GM21390 (cell line): Measurements from ENCODE around the gene C16orf87.

Source experiments
- ATAC-seq: cut with Tn5 transposase; IDR thresholded peaks from one replicate; pipeline ENCODE4 v1.9.1; 2021; ENCODE audit not compliant: unreplicated experiment

C16orf87 gene

DNA sequence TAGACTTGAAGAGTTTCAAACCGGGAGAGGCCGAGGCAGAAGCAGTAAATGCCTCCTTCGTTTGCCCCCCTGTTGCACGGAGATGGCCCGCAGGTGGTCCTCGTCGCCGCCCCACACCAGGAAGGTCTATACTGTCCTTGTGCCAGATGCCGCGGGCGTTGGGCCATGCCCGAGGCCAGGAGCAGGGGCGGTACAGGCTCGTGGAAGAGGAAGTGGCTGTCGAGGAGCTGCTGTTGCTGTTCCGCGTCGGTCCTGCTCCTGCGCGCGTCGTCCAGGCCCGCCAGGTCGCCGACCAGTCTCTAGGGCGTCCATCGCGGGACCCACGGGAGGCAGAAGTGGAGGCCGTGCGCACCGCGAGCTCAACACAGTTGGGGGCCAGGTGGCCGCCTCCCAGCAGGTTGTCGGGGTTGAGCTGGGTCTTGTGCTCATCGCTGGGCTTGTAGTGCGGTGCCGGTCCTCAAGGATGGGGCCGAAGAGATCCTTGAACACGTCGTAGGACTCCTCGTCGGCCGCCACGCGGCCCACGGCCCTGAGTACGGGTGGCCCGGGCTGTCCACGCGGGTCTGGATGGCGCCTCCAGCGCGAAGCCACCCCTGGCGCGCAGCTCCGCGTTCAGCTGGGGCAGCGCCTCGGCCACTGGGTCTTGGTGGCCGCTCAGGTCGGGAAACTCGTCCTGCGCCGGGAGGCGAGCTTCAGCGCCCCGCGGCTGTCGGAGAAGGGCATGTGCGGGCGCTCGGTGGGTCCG, 13.1 kb upstream of the C16orf87 start:
- no peak for ATAC-seq

DNA sequence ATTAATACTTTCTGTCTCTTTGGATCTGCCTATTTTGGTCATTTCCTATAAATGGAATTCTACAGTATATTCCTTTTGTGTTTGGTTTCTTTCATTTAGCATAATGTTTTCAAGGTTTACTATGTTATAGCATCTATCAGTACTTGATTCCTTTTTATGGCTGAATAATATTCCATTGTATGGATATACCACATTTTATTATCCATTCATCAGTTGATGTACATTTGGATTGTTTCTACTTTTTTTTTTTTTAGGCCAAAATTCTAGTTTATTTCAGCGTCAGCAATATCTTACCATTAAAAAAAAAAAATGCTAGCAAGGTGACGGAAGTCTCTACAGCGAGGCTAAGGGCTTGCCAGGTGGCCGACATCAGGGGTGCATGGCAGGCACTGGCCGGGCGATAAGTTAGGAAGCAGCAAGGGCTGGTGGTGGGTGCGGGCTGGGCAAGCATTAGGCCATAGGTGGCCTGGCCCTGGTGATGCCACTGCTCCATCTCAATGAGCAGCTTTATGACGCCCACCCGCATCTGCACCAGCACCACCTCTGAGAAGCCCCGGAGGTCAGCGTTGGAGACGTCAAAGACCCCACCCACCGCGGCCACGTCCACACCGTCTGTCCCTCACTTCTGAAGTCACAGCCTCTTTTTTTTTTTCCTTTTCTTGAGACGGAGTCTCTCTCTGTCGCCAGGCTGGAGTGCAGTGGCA, 11.4 kb upstream of the C16orf87 start:
- ATAC-seq: no peak

- no peak for ATAC-seq
Measured at GRCh38 chr16:46839986-46840443, 9.0 kb upstream of the C16orf87 start.

DNA sequence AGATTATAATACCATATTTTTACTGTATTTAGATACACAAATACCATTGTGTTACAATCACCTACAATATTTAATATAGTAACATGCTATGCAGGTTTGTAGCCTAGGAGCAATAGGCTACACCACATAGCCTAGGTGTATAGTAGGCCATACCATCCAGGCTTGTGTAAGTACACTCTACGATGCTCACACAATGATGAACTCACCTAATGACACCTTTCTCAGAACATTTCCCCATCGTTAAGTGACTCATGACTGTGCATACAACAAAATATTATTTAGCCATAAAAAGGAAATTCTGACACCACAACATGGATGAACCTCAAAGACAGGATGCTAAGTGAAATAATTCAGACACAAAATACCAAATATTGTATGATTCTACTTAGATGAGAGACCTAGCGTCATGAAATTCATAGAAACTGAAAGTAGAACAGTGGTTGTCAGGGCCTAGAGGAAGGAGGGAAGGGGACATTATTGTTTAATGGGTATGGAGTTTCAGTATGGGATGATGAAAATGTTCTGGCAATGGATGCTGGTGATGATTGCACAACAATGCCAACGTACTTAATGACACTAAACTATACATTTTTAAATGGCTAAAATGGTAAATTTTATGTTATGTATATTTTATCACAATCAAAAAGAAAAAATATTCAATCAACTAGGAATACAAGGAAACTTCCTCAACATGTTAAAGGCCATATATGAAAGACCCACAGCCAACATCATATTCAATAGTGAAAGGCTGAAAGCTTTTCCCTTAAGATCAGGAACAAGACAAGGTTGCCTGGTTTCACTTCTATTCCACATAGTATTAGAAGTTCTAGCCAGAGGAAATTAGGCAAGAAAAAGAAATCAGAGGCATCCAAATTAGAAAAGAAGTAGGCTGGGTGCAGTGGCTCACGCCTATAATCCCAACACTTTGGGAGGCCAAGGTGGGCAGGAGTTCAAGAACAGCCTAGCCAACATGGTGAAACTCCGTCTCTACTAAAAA, 5.9 kb upstream of the C16orf87 start:
- ATAC-seq: no peak

DNA sequence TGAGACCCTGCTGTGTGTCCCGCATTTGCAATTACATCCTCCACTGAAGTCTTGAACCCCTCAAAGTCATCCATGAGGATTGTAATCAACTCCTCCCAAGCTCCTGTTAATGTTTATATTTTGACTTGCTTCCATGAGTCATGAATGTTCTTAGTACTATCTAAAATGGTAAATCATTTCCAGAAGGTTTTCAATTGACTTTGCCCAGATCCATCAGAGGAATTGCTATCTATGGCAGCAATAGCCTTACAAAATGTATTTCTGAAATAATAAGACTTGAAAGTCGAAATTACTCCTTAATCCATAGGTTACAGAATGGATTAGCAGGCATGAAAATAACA, 2.5 kb upstream of the C16orf87 start:
- no peak for ATAC-seq

DNA sequence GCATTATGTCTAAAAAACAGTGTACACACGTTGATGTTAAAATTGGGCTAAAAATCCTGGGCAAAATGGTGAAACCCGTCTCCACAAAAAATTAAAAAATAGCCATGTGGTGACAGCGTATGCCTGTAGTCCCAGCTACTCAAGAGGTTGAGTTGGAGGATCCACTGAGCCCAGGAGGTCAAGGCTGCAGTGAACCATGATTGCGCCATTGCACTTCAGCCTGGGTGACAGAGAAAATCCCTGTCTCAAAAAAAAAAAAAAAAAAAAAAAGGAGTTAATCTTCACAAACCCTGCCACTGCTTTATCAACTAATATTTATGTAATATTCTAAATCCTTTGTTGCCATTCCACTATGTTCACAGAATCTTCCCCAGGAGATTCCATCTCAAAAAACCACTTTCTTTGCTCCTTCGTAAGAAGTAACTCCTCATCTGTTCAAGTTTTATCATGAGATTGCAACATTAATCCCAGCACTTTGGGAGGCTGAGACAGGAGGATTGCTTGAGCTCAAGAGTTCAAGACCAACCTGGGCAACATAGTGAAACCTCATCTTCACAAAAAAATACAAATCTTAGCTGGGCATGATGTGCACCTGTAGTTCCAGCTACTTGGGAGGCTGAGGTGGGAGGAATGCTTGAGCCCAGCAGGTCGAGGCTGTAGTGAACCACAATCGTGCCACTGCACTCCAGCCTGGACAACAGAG, 1.9 kb upstream of the C16orf87 start:
- ATAC-seq: no peak

DNA sequence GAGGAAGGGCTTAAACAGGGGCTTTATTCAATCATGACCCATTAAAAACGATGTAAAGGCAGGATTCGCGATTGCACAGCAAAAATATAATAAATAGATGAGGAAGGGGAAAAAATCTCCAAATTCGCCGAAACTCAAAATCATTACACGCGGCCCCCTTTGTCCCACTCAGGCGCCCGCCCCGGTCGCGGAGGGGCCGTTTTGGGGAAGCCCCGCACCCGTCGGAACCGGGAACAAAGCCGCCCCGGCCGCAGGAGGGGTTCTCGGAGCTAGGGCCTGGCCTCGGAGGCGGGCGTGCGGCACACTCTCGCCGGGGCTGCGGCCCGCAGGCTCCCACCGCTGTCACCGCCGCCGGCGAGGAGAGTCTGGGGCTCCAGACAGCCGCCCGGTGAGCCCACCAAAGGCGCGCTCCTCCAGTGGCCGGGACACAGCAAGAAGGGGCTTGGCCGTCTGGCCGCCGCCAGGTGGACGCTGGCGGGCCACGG, 521 bp downstream of the C16orf87 start:
- ATAC-seq: peak; percentile 9

DNA sequence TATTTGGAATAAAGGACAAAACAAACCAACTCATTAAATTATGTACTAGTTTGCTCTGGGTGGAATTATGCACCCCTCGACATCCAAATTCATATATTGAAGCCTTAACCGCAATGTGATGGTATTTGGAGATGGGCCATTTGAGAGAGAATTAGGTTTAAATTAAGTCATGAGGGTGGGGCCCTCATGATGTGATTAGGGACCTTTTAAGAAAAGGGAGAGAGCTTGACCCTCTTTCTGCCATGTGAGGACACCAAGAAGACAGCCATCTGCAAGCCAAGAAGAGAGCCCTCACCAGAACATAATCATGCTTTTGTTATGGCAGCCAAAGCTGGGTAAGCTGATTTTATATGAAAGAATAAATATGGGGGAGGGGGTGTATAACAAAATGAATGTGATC, 2.0 kb downstream of the C16orf87 start:
- ATAC-seq: no peak

GRCh38 chr16:46828292-46828691, 2.7 kb downstream of the C16orf87 start:
- no peak for ATAC-seq

DNA sequence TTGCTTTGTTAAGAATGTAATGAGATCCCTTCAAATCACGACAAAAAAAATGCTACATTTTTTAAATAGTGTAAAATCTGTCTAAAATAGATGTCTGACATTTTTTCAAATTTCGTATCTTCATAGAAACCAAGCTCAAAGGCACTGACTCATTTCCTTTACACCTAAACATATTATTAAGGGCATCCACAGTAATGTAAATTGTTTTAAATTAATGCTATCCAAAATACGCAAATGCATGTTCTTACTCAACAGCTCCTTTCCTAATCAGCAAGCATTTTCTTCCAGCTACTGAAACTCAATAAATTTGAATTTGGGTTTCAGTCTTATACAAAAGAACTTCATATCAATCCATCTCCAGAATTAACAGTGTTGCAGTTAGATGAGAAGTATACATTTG, 4.3 kb downstream of the C16orf87 start:
- no peak for ATAC-seq

DNA sequence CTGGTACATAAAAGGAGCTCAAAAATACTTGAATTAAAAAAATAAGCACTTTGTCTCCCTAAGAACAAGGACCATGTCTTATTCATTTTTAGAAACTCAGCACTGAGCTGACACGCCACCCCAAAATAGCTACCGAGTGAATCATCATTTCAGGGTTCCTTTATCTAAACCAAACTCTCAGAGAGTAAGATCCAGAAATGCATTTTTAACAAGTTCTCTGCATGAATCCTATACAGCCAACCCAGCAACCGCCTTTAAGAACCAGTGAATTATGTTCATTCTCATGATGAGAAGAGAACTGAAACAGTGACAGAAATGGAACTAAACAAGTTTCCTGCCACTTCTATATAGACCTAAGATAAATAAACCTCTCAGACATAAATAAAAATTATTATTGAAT, 8.7 kb downstream of the C16orf87 start:
- peak; percentile 81 for ATAC-seq

DNA sequence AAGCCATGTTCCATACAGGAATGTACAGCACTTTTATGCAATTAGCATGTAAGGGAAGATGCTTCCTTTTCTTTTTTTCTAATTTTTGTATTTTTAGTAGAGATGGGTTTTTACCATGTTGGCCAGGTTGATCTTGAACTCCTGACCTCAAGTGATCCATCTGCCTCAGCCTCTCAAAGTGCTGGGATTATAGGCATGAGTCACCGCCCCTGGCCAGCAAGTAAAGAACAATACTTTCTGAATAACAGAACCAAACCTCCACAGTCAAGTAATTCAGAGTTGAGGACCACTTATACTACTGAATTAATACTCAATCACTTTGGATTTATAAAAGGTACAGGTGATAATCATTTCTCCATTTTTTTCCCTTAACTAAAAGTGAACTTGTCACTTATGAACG, 13.0 kb downstream of the C16orf87 start:
- no peak for ATAC-seq

GRCh38 chr16:46814790-46815189, 16.2 kb downstream of the C16orf87 start:
- ATAC-seq: no peak

DNA sequence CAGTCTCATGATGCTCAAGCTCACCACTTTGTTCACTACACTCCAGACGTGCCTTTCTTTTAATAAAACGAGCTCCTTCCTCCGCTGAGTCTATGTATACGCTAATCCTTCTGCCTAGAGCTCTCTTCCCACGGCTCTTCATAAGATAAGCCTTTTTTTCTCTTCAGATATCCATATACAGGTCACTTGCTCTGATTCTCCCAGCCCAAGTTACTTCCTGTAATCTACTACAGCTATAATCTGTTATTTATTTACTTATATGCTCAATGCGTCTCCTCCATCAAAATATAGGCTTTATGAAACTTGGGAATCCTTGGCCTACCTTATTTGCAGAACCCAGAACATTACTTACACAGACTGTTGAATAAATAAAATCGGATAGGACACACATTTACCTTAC, 17.4 kb downstream of the C16orf87 start:
- ATAC-seq: no peak

GRCh38 chr16:46812781-46813540, 18.0 kb downstream of the C16orf87 start:
- no peak for ATAC-seq

DNA sequence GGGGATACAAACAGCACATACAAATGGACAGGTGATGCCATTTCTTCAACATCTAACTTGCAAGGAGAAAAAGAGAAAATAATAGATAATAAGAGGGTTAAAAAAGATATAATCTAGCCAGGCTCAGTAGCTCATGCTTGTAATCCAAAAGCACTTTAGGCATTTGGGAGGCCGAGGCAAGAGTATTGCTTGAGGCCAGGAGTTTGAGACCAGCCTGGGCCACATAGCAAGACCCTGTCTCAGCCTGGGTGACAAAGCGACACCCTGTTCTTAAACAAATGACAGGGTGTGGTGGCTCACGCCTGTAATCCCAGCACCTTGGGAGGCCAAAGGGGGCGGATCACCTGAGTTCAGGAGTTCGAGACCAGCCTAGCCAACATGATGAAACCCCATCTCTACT, 19.3 kb downstream of the C16orf87 start:
- no peak for ATAC-seq

GRCh38 chr16:46808997-46809396, 22.0 kb downstream of the C16orf87 start:
- peak; percentile 68 for ATAC-seq

DNA sequence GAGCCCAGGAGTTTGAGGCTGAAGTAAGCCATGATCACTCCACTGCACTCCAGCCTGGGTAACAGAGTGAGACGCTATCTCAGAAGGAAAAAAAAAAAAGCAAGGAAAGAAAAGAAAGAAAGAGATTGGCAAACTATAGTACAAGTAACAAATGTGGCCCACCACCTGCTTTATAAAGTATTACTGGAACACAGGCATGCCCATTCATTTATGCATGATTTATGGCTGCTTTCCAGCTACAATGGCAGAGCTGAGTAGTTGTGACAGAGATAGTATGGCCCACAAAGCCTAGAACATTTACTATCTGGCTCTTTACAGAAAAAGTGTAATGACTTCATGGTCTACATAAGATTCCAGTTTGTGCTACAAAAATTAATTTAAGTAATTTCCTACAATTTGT, 23.6 kb downstream of the C16orf87 start:
- ATAC-seq: no peak

GRCh38 chr16:46803373-46803772, 27.6 kb downstream of the C16orf87 start:
- no peak for ATAC-seq
